Aorta (tissue), 5 donors: ENCODE results near the gene CCR5AS.

ENCODE experiments used
- ATAC-seq: fragments of 200-7000 bp; cut with Tn5 transposase; one replicate; pipeline ENCODE4 v1.9.1; 2022; ENCODE audit warnings: moderate library complexity; ENCODE audit not compliant: low FRiP score
- DNase-seq, 2 donors: peaks; one replicate each; pipeline ENCODE4 v3.0.0-alpha.2; 2020
- H3K27ac ChIP-seq, 2 donors: one replicate each; pipeline ENCODE4 v1.5.1; 2013; ENCODE audit warnings: low read length in 2 of 2, mild to moderate bottlenecking in 2 of 2, moderate library complexity in 2 of 2, control low read depth in 1 of 2, inconsistent platforms in 1 of 2, low read depth in 1 of 2
- H3K27me3 ChIP-seq, 2 donors: one replicate each; pipeline ENCODE4 v1.6.1; 2013; ENCODE audit warnings: control low read depth in 1 of 2, low read length in 1 of 2, mild to moderate bottlenecking in 1 of 2, moderate library complexity in 1 of 2; ENCODE audit not compliant: insufficient read depth in 2 of 2, control insufficient read depth in 1 of 2
- H3K36me3 ChIP-seq, 2 donors: one replicate each; pipeline ENCODE4 v1.6.1; 2013; ENCODE audit warnings: control low read depth in 1 of 2, low read length in 1 of 2, mild to moderate bottlenecking in 1 of 2; ENCODE audit not compliant: insufficient read depth in 2 of 2, control insufficient read depth in 1 of 2
- H3K4me1 ChIP-seq, 2 donors: one replicate each; pipeline ENCODE4 v1.6.1; 2013; ENCODE audit warnings: low read length in 2 of 2, control low read depth in 1 of 2, mild to moderate bottlenecking in 1 of 2, moderate library complexity in 1 of 2; ENCODE audit not compliant: insufficient read depth in 2 of 2, control insufficient read depth in 1 of 2
- H3K4me3 ChIP-seq, 2 donors: one replicate each; pipeline ENCODE4 v1.5.1; 2013; ENCODE audit warnings: low read length in 2 of 2, control low read depth in 1 of 2, mild to moderate bottlenecking in 1 of 2
- H3K9me3 ChIP-seq: one replicate; pipeline ENCODE4 v1.6.1; 2013; ENCODE audit warnings: mild to moderate bottlenecking, low read length; ENCODE audit not compliant: control insufficient read depth
- WGBS, 2 donors: extraction: QIAGEN DNeasy Blood & Tissue Kit; methylation state at CpG; one replicate each; pipeline ENCODE4 v1.1.7; 2013; 5-methylcytosine and 5-hydroxymethylcytosine counted together
- intact Hi-C, 2 donors: fragments of 100-400 bp; cut with DNase I; formaldehyde crosslinking; loops; one replicate each; pipeline versions ENCODE4 v1.14.2 to v1.15.0; 2022
- donor health status: healthy with polysubstance abuse.
- donor health status: Bipolar disorder and iron deficiency.
- donor health status: DM: no; HTN: no; CAD: no.
- donor health status: DM: no; HTN: no; CAD: no.
- donor health status: DM: yes; HTN: yes; CAD: no.

Gene CCR5AS

DNA sequence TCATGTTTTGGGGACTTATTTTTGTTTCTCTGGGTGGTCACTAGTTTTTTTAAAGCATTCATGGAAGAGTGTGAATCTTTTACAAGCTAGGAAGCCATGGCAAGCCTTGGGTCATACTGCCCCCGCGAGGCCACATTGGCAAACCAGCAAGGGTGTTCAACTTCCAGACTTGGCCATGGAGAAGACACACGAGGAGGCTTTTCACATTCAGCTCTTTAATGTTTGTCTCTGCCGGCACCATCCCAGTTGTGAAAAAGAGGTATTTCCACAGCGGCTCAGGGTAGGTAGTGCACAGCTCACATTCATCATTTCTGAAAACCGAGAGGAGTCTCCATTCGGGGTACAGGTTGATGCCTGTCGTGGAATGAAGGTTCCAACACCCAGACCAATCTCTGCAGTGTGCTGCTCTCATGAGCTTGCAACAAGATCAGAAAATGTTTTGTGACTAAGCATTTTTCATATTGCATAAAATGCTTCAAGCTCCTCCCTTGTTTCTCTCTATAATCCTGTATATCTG lies 28.4 kb downstream of the CCR5AS start:
- no peak overlapping the region for H3K4me3 ChIP-seq
- DNase-seq (peak; percentile 82 to 85), ATAC-seq (no peak)
- intact Hi-C loops: no loop called here
- H3K36me3 ChIP-seq: no peaks in the 10 kb centered on the region
- H3K27ac ChIP-seq: no peak overlapping the region
- no peaks in the 10 kb centered on the region for H3K27me3 ChIP-seq
- no peaks in the 10 kb centered on the region for H3K4me1 ChIP-seq
- no peaks in the 10 kb centered on the region for H3K9me3 ChIP-seq
- WGBS, 2 donors: 40 to 43% methylated on average over 8 of the region's 8 CpGs

GRCh38 chr3:46375814-46376213 lies 31.1 kb downstream of the CCR5AS start:
- intact Hi-C loops: no loop called here
- no peak for DNase-seq
- Histone ChIP-seq H3K27me3 (no peaks in the 10 kb centered on the region), H3K9me3 (no peaks in the 10 kb centered on the region), H3K4me3 (no peak overlapping the region), H3K36me3 (no peaks in the 10 kb centered on the region), H3K4me1 (no peaks in the 10 kb centered on the region), H3K27ac (no peak overlapping the region)
- WGBS, 2 donors: 24 to 28% methylated on average over 2 of the region's 2 CpGs
- no peak for ATAC-seq

DNA sequence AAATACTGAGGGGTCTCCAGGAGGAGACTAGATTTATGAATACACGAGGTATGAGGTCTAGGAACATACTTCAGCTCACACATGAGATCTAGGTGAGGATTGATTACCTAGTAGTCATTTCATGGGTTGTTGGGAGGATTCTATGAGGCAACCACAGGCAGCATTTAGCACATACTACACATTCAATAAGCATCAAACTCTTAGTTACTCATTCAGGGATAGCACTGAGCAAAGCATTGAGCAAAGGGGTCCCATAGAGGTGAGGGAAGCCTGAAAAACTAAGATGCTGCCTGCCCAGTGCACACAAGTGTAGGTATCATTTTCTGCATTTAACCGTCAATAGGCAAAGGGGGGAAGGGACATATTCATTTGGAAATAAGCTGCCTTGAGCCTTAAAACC lies 31.6 kb downstream of the CCR5AS start:
- intact Hi-C loops: no loop called here
- Histone ChIP-seq H3K36me3 (no peaks in the 10 kb centered on the region), H3K27me3 (no peaks in the 10 kb centered on the region), H3K4me1 (no peaks in the 10 kb centered on the region), H3K27ac (no peak overlapping the region), H3K4me3 (no peak overlapping the region), H3K9me3 (no peaks in the 10 kb centered on the region)
- WGBS, 2 donors: 63% methylated on average over 2 of the region's 2 CpGs
- no peak for ATAC-seq
- DNase-seq: no peak

GRCh38 chr3:46374755-46375154 lies 32.1 kb downstream of the CCR5AS start:
- Histone ChIP-seq H3K9me3 (no peaks in the 10 kb centered on the region), H3K4me1 (no peaks in the 10 kb centered on the region), H3K27ac (no peak overlapping the region), H3K27me3 (no peaks in the 10 kb centered on the region), H3K36me3 (no peaks in the 10 kb centered on the region), H3K4me3 (no peak overlapping the region)
- intact Hi-C loops: no loop called here
- no peak for ATAC-seq
- DNase-seq: no peak
- WGBS, 2 donors: 66 to 76% methylated on average over 3 of the region's 3 CpGs

DNA sequence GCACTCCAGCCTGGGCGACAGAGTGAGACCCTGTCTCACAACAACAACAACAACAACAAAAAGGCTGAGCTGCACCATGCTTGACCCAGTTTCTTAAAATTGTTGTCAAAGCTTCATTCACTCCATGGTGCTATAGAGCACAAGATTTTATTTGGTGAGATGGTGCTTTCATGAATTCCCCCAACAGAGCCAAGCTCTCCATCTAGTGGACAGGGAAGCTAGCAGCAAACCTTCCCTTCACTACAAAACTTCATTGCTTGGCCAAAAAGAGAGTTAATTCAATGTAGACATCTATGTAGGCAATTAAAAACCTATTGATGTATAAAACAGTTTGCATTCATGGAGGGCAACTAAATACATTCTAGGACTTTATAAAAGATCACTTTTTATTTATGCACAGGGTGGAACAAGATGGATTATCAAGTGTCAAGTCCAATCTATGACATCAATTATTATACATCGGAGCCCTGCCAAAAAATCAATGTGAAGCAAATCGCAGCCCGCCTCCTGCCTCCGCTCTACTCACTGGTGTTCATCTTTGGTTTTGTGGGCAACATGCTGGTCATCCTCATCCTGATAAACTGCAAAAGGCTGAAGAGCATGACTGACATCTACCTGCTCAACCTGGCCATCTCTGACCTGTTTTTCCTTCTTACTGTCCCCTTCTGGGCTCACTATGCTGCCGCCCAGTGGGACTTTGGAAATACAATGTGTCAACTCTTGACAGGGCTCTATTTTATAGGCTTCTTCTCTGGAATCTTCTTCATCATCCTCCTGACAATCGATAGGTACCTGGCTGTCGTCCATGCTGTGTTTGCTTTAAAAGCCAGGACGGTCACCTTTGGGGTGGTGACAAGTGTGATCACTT lies 34.1 kb downstream of the CCR5AS start:
- Histone ChIP-seq H3K4me1 (no peaks in the 10 kb centered on the region), H3K4me3 (no peak overlapping the region), H3K9me3 (peaks cover 2% of the 10 kb centered on the region), H3K36me3 (no peaks in the 10 kb centered on the region), H3K27ac (no peak overlapping the region), H3K27me3 (no peaks in the 10 kb centered on the region)
- DNase-seq (no peak), ATAC-seq (no peak)
- intact Hi-C loops: no loop called here
- WGBS, 2 donors: 82 to 83% methylated on average over 9 of the region's 9 CpGs

GRCh38 chr3:46371519-46372340 lies 35.1 kb downstream of the CCR5AS start:
- WGBS, 2 donors: 59 to 69% methylated on average over 10 of the region's 10 CpGs
- Histone ChIP-seq H3K27me3 (no peaks in the 10 kb centered on the region), H3K27ac (no peak overlapping the region), H3K4me1 (no peaks in the 10 kb centered on the region), H3K4me3 (no peak overlapping the region), H3K9me3 (peaks cover 2% of the 10 kb centered on the region), H3K36me3 (no peaks in the 10 kb centered on the region)
- DNase-seq (no peak), ATAC-seq (no peak)
- intact Hi-C loops: no loop called here

GRCh38 chr3:46370839-46371518 lies 35.9 kb downstream of the CCR5AS start, which contains the start of gene CCR5:
CCR5 (plus strand) TSS chr3:46370946; CDS start chr3:46372903, 1,957 bp downstream.
- 32 to 37% methylated on average over 5 of the region's 5 CpGs for WGBS, 2 donors
- ATAC-seq (no peak), DNase-seq (no peak)
- Histone ChIP-seq H3K4me1 (no peaks in the 10 kb centered on the region), H3K4me3 (no peak within 1 kb of the TSS), H3K36me3 (no peaks in the 10 kb centered on the region), H3K27ac (no peak within 1 kb of the TSS), H3K9me3 (peaks cover 2% of the 10 kb centered on the region), H3K27me3 (no peaks in the 10 kb centered on the region)
- intact Hi-C loops: no loop called here

DNA sequence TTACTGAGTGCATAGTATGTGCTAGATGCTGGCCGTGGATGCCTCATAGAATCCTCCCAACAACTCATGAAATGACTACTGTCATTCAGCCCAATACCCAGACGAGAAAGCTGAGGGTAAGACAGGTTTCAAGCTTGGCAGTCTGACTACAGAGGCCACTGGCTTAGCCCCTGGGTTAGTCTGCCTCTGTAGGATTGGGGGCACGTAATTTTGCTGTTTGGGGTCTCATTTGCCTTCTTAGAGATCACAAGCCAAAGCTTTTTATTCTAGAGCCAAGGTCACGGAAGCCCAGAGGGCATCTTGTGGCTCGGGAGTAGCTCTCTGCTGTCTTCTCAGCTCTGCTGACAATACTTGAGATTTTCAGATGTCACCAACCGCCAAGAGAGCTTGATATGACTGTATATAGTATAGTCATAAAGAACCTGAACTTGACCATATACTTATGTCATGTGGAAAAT lies 37.2 kb downstream of the CCR5AS start:
- no peak overlapping the region for H3K27ac ChIP-seq
- ATAC-seq (no peak), DNase-seq (no peak)
- H3K36me3 ChIP-seq: no peaks in the 10 kb centered on the region
- WGBS, 2 donors: 68 to 69% methylated on average over 6 of the region's 6 CpGs
- no peaks in the 10 kb centered on the region for H3K4me1 ChIP-seq
- intact Hi-C loops: no loop called here
- H3K4me3 ChIP-seq: no peak overlapping the region
- H3K9me3 ChIP-seq: peaks cover 2% of the 10 kb centered on the region
- H3K27me3 ChIP-seq: no peaks in the 10 kb centered on the region
